Ectodermal cell (in vitro differentiated cells): ENCODE results near the gene PRPSAP1.

Source experiments
- H3K27ac ChIP-seq: 2 replicates; pipeline ENCODE4 v1.7.0; 2013; ENCODE audit warnings: mild to moderate bottlenecking, low read depth, low read length; ENCODE audit not compliant: insufficient read depth, poor library complexity, severe bottlenecking
- H3K27me3 ChIP-seq: 2 replicates; pipeline ENCODE4 v1.7.0; 2013; ENCODE audit warnings: mild to moderate bottlenecking, low read length; ENCODE audit not compliant: insufficient read depth, control insufficient read depth, poor library complexity, severe bottlenecking
- H3K36me3 ChIP-seq: one replicate; pipeline ENCODE4 v1.7.0; 2013; ENCODE audit warnings: low read length; ENCODE audit not compliant: control insufficient read depth, insufficient read depth
- H3K4me1 ChIP-seq: one replicate; pipeline ENCODE4 v1.7.0; 2013; ENCODE audit warnings: low read length; ENCODE audit not compliant: control insufficient read depth, insufficient read depth
- H3K4me3 ChIP-seq: 2 replicates; pipeline ENCODE4 v1.7.0; 2013; ENCODE audit warnings: low read depth, low read length, control low read depth; ENCODE audit not compliant: insufficient read depth
- H3K9me3 ChIP-seq: 2 replicates; pipeline ENCODE4 v1.7.0; 2013; ENCODE audit warnings: mild to moderate bottlenecking, low read length, moderate library complexity; ENCODE audit not compliant: control insufficient read depth
- WGBS, 2 experiments: methylation state at CpG; one replicate each; pipeline ENCODE4 v1.1.7; 2013; ENCODE audit warnings: missing lambda C conversion rate in 2 of 2; 5-methylcytosine and 5-hydroxymethylcytosine counted together

Gene PRPSAP1

GRCh38 chr17:76296186-76296585 lies 57.5 kb downstream of the PRPSAP1 start:
- no peaks in the 10 kb centered on the region for H3K4me1 ChIP-seq
- no peaks in the 10 kb centered on the region for H3K27me3 ChIP-seq
- no peaks in the 10 kb centered on the region for H3K9me3 ChIP-seq
- H3K4me3 ChIP-seq = no peak overlapping the region
- WGBS, 2 experiments = 90% methylated on average over 4 of the region's 4 CpGs
- no peak overlapping the region for H3K27ac ChIP-seq
- no peaks in the 10 kb centered on the region for H3K36me3 ChIP-seq

GRCh38 chr17:76293106-76293505 lies 60.6 kb downstream of the PRPSAP1 start:
- Histone ChIP-seq H3K9me3 (no peaks in the 10 kb centered on the region), H3K4me1 (no peaks in the 10 kb centered on the region), H3K27me3 (no peaks in the 10 kb centered on the region), H3K27ac (no peak overlapping the region), H3K36me3 (no peaks in the 10 kb centered on the region), H3K4me3 (no peak overlapping the region)
- 89 to 90% methylated on average over 7 of the region's 7 CpGs for WGBS, 2 experiments

- Histone ChIP-seq H3K27ac (no peak overlapping the region), H3K36me3 (no peaks in the 10 kb centered on the region), H3K4me1 (no peaks in the 10 kb centered on the region), H3K4me3 (no peak overlapping the region), H3K27me3 (no peaks in the 10 kb centered on the region), H3K9me3 (no peaks in the 10 kb centered on the region)
- 94 to 98% methylated on average over 4 of the region's 4 CpGs for WGBS, 2 experiments
Observed at GRCh38 chr17:76292567-76292966, 61.1 kb downstream of the PRPSAP1 start.

- no peaks in the 10 kb centered on the region for H3K9me3 ChIP-seq
- H3K27me3 ChIP-seq = no peaks in the 10 kb centered on the region
- H3K4me3 ChIP-seq = no peak overlapping the region
- no peak overlapping the region for H3K27ac ChIP-seq
- H3K4me1 ChIP-seq = peaks cover 2% of the 10 kb centered on the region
- 94 to 96% methylated on average over 23 of the region's 23 CpGs for WGBS, 2 experiments
- H3K36me3 ChIP-seq = no peaks in the 10 kb centered on the region
Observed at GRCh38 chr17:76281573-76282371, 71.9 kb downstream of the PRPSAP1 start.

GRCh38 chr17:76280650-76281049 lies 73.1 kb downstream of the PRPSAP1 start:
- H3K27me3 ChIP-seq = no peaks in the 10 kb centered on the region
- H3K36me3 ChIP-seq = no peaks in the 10 kb centered on the region
- no peaks in the 10 kb centered on the region for H3K9me3 ChIP-seq
- H3K27ac ChIP-seq = no peak overlapping the region
- 93% methylated on average over 15 of the region's 15 CpGs for WGBS, 2 experiments
- H3K4me3 ChIP-seq = no peak overlapping the region
- H3K4me1 ChIP-seq = peaks cover 5% of the 10 kb centered on the region

GRCh38 chr17:76279742-76280287 lies 73.9 kb downstream of the PRPSAP1 start:
- Histone ChIP-seq H3K36me3 (no peaks in the 10 kb centered on the region), H3K27me3 (no peaks in the 10 kb centered on the region), H3K4me3 (no peak overlapping the region), H3K9me3 (no peaks in the 10 kb centered on the region), H3K27ac (no peak overlapping the region), H3K4me1 (peaks cover 5% of the 10 kb centered on the region)
- WGBS, 2 experiments = 86% methylated on average over 15 of the region's 15 CpGs

GRCh38 chr17:76278952-76279741 lies 74.6 kb downstream of the PRPSAP1 start:
- H3K4me3 ChIP-seq = no peak overlapping the region
- H3K4me1 ChIP-seq = peaks cover 5% of the 10 kb centered on the region
- WGBS, 2 experiments = 73% methylated on average over 28 of the region's 28 CpGs
- no peaks in the 10 kb centered on the region for H3K36me3 ChIP-seq
- H3K9me3 ChIP-seq = no peaks in the 10 kb centered on the region
- H3K27me3 ChIP-seq = no peaks in the 10 kb centered on the region
- no peak overlapping the region for H3K27ac ChIP-seq

GRCh38 chr17:76278268-76278908 lies 75.3 kb downstream of the PRPSAP1 start:
- Histone ChIP-seq H3K9me3 (no peaks in the 10 kb centered on the region), H3K27me3 (no peaks in the 10 kb centered on the region)
- 91 to 92% methylated on average over 19 of the region's 19 CpGs for WGBS, 2 experiments

GRCh38 chr17:76277300-76278267 lies 76.1 kb downstream of the PRPSAP1 start:
- no peak overlapping the region for H3K4me3 ChIP-seq

More at GRCh38 chr17:76278268-76278908, 75.3 kb downstream of the PRPSAP1 start:
- Histone ChIP-seq H3K4me3 (no peak overlapping the region), H3K4me1 (peaks cover 5% of the 10 kb centered on the region), H3K27ac (no peak overlapping the region), H3K36me3 (no peaks in the 10 kb centered on the region)

More at GRCh38 chr17:76277300-76278267, 76.1 kb downstream of the PRPSAP1 start:
- H3K4me1 ChIP-seq = peaks cover 5% of the 10 kb centered on the region
- H3K27me3 ChIP-seq = no peaks in the 10 kb centered on the region
- H3K9me3 ChIP-seq = no peaks in the 10 kb centered on the region
- 94 to 95% methylated on average over 31 of the region's 31 CpGs for WGBS, 2 experiments
- no peaks in the 10 kb centered on the region for H3K36me3 ChIP-seq
- H3K27ac ChIP-seq = no peak overlapping the region
